GM15510 (cell line): Measurements from ENCODE around the gene HOXA6.

Experiments used
- POLR2A ChIP-seq: IDR thresholded peaks from 3 replicates; pipeline ENCODE4 v1.6.1; 2011; ENCODE audit warnings: borderline replicate concordance; ENCODE audit not compliant: insufficient read length; ENCODE audit errors: extremely low read depth

Gene HOXA6

DNA sequence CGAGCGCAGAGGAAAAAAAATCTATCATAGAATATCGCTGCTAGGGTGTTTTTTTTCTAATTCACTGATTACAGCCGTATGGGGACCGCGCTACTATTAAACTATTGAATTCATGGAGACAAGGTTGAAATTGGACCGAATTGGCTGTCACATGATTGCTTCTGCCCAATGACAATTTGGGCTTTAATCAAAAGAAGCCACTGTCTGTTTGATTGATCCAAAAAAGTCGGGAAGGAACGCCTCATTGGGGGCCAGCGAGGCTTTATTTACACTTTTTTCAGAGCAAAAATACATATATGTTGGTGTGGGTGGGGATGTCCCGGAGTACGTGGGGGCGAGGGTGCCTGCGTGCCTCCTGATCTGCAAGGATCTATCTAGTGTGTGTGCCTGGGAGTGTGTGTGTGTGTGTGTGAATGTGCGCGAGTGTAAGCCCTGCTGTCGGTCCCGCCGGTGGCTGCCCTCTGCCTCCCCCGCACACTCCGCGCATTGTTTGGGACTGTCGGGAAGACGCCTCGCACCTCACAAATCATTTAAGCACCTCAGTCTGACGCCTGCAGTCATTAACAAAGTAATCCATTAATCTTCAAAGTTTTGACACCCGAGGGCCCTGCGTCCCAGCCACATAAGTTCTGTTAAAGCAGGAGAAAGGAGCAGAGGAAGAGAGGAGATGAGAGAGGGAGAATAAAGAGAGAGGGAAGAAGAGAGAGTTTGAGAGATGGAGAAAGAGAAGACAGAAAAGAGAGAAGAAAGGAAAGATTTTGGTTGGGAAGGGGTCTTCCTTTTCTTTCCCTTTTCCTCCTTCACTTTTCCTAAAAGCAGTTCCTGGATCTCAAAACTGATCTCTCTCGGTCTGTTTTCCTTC is 44.8 kb downstream of the HOXA6 start, which contains the start of gene HOXA2:
HOXA2 (minus strand) TSS at position 103 of the 862 bp plus-strand sequence. CDS start 183 bp downstream, outside the sequence.
- no peak for TF ChIP-seq POLR2A

DNA sequence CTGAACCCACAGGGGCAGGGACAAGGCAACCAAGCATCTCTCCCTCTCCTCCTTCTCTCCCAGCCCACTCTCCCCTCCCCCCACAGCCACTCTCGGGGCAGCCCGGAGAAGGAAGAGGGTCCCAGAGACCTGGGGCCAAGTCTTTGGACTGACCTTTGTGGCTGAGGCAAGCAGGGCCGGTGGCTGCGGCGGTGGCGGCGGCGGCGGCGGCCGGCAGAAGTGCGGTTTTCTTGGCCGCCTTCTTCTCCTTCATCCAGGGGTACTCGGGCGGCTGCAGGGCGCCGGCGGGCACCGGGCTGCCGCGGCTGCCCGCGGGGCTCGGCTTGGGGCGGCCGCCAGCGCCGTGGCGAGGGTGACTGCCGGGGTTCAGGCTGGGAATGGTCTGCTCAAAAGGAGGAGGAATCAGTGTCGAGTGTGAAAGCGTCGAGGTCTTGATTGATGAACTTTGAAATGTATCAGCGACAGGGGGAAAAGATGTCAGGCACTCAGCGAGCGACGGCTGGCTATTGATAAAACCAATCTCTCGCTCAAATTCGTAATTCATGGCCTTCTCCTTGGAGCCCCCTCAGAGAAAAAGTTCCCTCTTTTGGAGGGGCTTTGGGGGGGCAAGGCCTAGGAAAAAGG is 45.5 kb downstream of the HOXA6 start:
- TF ChIP-seq POLR2A: no peak

DNA sequence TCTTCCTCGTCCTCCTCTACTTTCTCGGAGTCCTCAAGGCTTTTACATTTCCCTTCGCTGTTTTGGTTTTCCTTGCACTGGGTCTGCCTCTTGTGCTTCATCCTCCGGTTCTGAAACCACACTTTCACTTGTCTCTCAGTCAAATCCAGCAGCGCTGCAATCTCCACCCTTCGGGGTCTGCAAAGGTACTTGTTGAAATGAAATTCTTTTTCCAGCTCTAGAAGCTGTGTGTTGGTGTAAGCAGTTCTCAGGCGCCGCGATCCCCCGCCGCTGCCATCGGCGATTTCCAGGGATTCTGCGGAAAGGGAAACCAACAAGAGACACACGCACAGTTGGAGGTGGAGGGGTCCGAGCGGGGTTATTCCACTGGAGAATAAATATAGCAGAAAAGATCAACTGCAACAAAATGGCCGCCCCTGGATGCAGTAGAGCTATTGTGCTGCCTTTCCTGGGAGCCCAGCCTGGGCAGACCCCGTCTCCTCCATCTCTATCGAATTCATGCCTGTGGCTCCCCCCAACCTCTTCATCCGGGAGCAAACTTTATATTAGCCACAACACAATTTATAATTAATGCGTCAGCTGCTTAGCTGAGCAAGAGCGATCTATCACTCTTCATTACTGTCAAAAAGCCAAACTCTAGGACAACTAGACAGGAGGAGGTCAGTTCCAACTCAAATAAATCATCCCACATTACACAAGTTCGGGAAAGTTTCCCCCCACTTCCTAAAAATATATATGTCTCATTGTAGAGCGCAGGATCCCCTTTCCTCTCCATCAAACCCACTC is 46.2 kb downstream of the HOXA6 start:
- no peak for TF ChIP-seq POLR2A

DNA sequence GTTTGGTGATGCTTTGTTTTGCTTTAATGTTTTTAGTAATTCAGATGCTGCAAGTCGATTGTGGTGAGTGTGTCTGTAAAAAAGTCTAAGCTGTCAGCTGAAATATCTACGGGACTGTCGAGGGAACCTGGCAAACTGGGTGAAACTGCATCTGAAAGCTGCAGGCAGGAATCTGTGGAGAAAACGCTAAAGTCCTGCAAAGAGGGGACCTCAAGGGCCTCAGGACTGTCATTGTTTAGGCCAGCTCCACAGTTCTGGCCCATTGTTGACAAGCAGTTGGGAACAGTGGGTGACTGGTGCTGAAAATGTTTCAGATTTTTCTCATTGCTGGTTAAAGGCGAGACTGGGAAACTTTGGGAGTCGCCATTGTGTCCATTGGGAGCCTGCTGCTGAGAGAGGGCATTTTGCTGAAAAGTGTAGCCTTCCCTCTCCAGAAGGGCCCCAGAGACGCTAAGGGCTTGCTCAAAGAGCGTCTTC is 46.8 kb downstream of the HOXA6 start:
- TF ChIP-seq POLR2A: no peak

GRCh38 chr7:27099453-27100370 is 47.9 kb downstream of the HOXA6 start:
- no peak for TF ChIP-seq POLR2A

GRCh38 chr7:27098578-27099451 is 48.8 kb downstream of the HOXA6 start:
- no peak for TF ChIP-seq POLR2A

- no peak for TF ChIP-seq POLR2A
Observed at GRCh38 chr7:27097686-27098577, 49.6 kb downstream of the HOXA6 start.

DNA sequence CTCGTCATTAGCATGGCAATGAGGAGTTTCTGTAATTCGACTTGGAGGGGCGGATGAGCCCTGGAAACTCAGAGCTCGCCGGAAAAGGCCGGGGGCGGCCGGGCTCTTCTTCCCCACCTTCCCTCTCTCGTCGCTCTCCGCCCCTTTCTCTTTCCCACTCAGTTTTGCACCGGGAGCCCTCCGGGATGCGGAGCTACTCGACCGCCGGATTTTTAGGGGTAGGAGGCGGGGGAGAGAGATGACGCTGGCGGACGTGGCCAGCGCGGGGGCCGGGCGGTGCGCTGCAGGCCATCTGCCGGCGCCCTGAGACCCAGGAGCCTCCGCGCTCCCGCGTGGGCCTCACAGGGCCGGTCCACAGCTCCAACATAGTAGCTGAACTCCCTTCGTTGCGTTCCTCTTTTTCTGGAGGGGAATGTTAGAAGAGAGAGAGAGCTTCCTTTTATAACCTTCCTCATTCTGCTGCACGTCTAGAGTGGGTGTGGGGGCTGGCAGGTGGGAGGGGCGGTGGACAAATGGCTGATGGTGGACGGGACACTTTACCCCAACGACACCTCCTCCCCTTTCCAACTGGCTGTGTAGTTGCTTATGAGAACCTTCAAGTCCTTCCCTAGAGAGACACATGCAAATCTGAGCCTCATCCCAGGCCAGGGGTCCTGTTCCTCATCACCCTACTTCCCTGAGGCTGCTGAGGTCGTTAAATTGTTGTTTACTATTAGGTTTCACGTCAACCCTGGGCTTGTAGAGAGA is 50.6 kb downstream of the HOXA6 start:
- TF ChIP-seq POLR2A: no peak

GRCh38 chr7:27095897-27096767 is 51.4 kb downstream of the HOXA6 start, which contains the start of gene HOXA1:
Gene HOXA1, minus strand, starts transcription at chr7:27096000. Its CDS starts 88 bp downstream, at chr7:27095912.
- TF ChIP-seq POLR2A: peak; percentile 46
